ENCODE results near the gene RAI2. TPM values are rescaled to one million over a fixed set of nuclear protein-coding genes. Genes with fewer than 3 reads are reported as not detected.

Gene RAI2
- total RNA-seq, 1 donor, result not detected

DNA sequence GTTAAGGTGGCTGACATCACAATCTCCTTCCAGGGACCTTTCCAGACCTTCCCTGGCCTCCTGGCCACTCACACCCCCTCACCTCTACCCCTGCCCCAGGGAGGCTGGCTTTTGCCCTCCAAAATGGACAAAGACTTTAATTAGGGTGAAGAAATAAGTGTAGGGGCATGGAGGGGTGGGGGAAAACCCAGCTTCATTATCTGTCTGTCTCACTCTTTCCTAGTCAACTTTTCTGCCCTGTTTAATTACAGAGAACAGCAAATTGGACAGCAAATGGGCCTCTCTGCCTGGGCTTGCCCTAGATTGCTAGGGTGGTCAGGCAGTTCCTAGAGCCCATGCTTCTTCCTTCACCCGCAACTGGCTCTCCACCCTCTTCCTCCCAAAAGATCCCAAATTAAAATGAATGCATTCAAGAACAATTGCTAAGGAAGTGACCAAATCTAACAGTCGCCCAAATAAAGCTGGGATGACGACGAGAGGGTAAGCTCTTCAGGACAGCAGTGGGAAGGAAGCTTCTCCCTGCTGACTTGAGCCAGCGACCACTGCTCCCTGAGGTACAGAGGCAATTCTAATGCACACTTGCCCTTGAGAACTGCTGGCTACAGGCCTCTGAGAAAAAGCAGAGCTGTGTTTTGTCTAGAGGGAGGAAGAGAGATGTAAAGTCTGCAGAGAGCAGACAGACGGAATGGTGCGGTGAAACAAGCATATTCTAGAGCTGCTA, 12.4 kb downstream of the RAI2 start:
- DNase-seq (ENCODE audit: low read depth), result no peak
- TF ChIP-seq, protein P1, sequence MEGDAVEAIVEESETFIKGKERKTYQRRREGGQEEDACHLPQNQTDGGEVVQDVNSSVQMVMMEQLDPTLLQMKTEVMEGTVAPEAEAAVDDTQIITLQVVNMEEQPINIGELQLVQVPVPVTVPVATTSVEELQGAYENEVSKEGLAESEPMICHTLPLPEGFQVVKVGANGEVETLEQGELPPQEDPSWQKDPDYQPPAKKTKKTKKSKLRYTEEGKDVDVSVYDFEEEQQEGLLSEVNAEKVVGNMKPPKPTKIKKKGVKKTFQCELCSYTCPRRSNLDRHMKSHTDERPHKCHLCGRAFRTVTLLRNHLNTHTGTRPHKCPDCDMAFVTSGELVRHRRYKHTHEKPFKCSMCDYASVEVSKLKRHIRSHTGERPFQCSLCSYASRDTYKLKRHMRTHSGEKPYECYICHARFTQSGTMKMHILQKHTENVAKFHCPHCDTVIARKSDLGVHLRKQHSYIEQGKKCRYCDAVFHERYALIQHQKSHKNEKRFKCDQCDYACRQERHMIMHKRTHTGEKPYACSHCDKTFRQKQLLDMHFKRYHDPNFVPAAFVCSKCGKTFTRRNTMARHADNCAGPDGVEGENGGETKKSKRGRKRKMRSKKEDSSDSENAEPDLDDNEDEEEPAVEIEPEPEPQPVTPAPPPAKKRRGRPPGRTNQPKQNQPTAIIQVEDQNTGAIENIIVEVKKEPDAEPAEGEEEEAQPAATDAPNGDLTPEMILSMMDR (IDR thresholded peaks at IDR 0.05; ENCODE audit: insufficient read depth, low read depth, low read length), result no peak

DNA sequence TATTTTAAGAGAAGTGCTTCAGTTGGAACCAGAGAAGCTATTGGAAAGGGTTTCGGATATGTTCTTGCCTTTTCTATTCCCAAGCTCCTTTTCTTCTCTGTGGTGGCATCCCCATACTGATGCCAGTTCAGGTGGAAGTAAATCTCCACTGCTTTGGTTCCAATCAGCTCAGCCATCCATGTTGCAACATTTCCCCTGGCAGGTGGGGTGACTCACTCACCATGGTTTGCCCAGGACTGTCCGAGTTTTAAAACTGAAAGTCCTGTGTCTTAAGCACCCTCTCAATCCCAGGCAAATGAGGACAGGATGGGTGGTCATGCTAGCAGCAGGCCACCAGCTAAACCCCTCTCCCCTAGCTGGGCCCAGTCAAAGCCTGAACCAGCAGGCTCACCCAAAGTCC, 15.1 kb downstream of the RAI2 start:
- TF ChIP-seq, protein P1 (IDR thresholded peaks at IDR 0.05; ENCODE audit: insufficient read depth, low read depth, low read length), result no peak
- H3K4me3 ChIP-seq (ENCODE audit: low read depth, low read length), result no peak overlapping the region
- DNase-seq (ENCODE audit: low read depth), result no peak

More for the DNA sequence above, 12.4 kb downstream of the RAI2 start:
- no peak overlapping the region for H3K4me3 ChIP-seq (ENCODE audit: low read depth, low read length)

DNA sequence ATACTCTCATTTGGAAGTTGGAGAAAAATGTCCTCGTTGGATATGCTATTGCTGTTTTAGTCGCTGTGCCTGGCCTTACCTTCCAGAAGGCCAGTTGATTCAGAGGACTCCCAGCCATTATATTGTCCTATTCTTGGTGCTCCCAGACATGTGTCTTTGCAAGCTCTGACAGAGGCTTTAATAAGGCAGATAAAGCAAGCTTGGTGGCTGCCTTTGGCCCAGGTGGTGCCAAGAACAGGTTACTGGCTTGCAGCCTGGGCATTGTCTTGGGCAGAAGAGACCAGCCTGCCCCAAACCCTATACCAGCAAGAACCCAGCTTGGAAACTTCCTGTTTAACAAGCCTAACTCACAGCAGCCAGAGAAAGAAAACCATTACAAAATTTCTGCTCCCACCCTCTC, 16.9 kb downstream of the RAI2 start:
- DNase-seq (ENCODE audit: low read depth), result no peak
- TF ChIP-seq, protein P1 (IDR thresholded peaks at IDR 0.05; ENCODE audit: insufficient read depth, low read depth, low read length), result no peak
- H3K4me3 ChIP-seq (ENCODE audit: low read depth, low read length), result no peak overlapping the region

DNA sequence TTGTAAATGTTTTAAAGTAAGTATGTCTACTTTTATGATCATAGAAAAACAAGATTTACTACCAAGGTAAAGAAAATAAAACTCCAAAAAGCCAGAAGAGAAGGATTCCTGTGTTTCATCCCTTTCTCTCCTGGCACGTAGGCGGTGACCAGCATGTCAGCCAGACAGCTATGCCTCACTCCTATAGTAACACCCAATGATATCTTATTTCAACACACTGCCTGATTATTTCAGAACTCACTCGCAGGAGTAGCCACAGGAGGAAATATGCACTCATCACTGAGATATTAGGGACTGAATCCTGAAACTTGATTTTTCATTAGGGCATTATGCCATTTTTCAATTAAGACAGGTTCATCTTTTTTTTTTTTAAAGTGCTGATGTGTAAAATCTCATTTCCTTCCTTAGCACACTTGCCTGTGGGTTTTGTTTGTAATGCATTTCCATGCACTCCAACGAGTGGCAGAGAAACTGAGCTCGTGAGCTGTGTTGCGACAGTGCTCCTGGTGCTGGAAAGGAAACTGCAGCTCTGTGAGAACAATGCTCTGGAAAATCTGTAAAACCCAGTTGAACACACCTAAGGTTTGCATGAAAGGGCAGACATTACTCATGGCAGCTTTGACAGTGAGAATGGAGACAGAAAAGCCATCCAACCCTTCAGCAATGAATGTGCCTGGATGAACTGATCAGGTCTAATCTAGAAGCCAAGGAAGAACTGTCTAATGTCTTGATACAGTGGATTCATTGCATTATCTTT, 18.2 kb downstream of the RAI2 start:
- no peak for DNase-seq (ENCODE audit: low read depth)
- H3K4me3 ChIP-seq (ENCODE audit: low read depth, low read length), result no peak overlapping the region
- TF ChIP-seq, protein P1 (IDR thresholded peaks at IDR 0.05; ENCODE audit: insufficient read depth, low read depth, low read length), result no peak

DNA sequence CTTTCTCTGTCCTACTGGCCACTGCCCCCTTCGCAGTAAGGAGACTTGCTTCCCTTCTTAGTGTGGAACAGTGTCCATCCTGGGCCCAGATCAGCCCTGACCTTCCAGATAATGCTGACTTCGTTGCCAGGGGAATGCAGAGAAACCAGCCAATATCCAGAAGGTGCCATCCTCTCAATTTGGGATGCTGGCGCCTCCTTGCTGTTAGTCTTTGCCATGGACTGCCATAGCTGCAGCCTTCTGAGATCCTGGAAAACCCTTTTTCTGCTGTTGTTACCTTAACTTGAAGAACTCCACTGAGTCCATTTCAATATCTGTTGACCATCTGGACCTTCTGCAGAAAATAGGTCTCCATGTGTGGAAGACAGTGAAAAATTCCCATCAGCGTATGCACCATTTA, 21.8 kb downstream of the RAI2 start:
- TF ChIP-seq, protein P1 (IDR thresholded peaks at IDR 0.05; ENCODE audit: insufficient read depth, low read depth, low read length), result no peak

DNA sequence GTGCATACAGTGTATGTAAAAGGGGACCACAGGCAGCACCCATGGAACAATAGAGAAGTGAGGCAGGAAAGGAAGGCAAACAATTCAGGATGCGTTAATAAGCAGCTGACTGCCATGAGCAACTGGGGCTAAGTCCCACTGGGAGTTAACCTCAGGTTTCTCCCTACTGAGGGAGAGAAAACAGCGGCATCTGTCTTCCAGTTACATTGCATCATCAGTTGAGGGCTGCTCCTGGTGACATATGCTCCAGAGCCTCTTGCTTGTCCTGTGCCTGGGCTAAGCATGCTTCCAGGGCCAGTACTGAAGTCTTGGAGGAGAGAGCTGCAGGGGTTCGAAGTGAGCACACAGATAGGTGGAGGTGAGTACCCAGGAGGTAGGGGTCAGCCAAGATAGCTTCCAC, 24.3 kb downstream of the RAI2 start:
- no peak overlapping the region for H3K4me3 ChIP-seq (ENCODE audit: low read depth, low read length)
- DNase-seq (ENCODE audit: low read depth), result no peak
- TF ChIP-seq, protein P1 (IDR thresholded peaks at IDR 0.05; ENCODE audit: insufficient read depth, low read depth, low read length), result no peak

More for the DNA sequence above, 21.8 kb downstream of the RAI2 start:
- no peak for DNase-seq (ENCODE audit: low read depth)
- H3K4me3 ChIP-seq (ENCODE audit: low read depth, low read length), result no peak overlapping the region

Measured in fibroblast of villous mesenchyme (primary cell).